Stromal cell of bone marrow (primary cell): ENCODE measurements around the gene SAT2.

ENCODE experiments used
- DNase-seq: peaks from one replicate; pipeline ENCODE4 v3.0.0-alpha.2; 2012; ENCODE audit warnings: low read depth

The SAT2 gene

DNA sequence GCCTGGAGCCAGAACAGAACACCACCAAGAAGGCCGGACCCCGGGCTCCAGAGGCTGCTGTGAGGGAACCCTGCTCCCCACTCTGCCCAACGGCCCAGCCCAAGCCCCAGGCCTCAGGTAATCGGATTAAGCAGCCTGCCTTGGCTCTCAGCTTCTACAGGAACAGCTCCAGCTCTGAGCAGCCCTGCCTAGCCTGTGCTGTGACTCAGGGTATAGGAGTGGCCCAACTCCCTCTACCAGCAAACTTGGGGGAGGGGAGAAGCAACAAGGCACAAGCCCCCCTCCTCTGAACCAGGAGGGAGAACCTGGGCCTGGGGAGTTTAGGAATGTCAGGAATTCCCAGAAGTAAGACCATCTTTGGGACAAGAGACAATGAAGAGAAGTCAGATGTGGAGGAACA lies 36.9 kb downstream of the SAT2 start:
- no peak for DNase-seq

DNA sequence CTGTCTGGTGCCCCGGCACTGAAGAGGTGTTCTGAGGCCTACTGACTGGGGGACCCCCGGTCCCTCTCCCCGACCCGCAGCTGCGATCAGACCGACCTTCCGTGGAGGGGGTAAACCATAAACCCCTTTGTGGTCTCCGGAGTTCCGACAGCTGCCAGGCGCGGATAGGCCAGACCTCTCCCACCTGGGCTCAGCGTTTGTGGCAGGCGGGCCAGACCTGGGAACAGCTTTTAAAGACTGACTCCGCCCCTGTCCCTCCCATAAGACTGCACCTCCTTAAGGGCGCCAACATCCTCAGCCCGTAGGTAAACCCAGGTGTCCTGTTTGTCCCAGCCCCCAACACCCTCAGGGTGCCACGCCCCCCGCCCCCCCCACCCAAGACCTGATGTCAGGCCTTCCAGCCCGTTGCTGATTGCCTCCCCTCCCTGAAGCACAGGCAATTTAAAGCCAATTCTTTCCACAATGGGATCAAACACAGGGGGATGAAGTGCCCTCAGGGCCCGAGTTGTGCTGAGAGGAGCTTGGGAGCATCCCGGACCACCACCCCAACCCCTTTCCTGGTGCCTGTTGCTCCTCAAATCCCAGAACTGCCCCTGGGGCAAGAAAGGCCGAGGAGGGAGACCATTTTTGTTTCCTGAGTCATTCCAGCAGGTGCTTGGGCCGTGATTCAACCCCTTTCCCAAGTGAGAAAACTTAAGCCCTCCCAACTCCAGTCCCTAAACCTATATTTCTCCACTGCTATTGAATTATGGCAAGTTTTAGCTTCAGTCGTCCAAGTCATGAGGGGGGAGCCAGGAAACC lies 37.5 kb downstream of the SAT2 start, which contains the start of gene SOX15:
Gene SOX15, minus strand, starts transcription at position 204 of the 801 bp plus-strand sequence. CDS start 418 bp downstream, outside the sequence.
- no peak for DNase-seq

DNA sequence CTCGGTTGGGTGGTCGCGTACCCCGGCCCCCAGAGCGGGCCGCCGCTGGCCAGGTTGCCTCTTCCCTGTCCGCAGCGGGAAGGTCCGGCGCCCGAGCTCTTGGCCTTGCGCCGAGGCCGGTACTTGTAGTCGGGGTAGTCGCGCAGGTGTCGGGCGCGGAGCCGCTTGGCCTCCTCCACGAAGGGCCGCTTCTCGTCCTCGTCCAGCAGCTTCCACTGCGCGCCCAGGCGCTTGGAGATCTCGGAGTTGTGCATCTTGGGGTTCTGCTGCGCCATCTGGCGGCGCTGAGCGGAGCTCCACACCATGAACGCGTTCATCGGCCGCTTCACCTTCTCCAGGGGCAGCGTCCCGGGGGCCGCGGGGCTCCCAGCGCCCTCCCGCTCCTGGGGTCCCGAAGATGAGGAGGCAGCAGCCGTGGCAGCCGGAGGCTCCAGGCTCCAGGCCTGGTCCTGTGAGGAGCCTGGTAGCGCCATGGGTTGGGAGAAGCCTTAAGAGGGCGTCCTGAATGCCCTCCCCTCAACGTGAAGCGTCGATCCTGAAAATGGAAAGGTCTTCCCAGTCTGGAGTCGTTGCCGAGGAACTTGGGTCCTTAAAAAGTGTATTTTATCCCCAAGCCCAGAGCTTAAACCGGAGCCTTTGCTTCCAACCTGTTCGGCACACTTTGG lies 38.3 kb downstream of the SAT2 start:
- DNase-seq = peak; percentile 65

DNA sequence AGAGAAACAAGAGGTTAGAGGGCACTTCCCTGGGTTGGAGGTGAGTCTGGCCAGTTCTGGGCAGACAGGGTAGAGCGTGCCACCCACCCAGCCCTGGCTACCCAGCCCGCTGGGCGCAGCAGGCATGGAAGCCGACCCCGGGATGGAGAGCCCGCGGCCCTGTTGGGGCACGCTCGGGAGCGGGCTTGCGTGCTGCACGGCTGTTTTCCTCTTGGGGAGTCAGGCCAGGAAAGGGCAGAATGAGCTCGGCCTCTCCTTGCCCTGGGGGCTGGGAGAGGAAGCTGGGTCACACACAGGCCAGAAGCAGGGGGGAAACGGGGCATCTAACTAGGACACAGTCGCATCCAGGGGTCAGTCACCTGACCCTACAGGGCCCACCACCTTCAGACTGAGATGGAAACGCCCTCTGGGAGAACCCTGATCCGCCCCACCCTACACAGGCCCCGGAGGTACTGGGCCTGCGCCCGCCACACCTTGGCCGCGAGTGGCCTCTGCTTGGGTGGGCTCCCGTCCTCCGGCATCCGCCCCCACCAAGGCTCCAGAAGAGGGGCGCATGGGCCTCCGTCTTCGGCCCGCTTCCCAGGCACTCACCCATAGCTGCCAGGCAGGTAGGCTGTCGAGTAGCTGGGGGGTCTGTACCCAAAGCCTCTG lies 38.9 kb downstream of the SAT2 start:
- no peak for DNase-seq

DNA sequence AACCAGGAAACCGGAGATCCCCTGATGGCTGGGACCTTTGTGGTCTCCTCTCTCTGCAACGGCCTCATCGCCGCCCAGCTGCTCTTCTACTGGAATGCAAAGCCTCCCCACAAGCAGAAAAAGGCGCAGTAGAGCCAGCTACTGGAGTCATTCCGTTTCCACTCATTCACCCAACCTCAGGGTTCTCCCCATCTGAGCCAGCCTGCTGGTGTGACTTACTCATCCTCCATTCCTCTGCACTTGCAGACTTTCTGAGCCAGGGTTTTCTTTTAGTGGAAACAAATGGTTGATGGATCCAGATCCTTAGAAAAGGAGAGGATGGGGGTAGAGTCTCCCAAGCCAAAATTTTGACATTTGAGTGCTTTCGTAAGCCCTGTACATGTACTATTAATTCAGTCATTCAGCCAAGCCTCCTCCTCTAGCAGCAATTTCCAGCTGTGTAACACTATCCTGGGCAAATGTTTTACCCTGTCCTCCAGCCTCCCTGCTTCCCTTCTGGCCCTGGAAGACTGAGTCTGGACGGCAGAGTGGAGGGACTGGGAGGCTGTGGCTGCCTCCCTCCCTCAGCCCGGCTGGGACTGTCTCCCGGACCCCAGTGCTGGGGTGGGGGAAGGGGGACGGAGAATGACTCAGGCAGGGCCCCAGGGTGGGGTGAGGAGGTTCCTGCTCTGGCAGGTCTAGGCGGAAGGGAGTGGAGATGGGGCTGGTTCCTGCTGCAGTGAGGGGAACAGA lies 40.0 kb downstream of the SAT2 start:
- peak; percentile 90 for DNase-seq

DNA sequence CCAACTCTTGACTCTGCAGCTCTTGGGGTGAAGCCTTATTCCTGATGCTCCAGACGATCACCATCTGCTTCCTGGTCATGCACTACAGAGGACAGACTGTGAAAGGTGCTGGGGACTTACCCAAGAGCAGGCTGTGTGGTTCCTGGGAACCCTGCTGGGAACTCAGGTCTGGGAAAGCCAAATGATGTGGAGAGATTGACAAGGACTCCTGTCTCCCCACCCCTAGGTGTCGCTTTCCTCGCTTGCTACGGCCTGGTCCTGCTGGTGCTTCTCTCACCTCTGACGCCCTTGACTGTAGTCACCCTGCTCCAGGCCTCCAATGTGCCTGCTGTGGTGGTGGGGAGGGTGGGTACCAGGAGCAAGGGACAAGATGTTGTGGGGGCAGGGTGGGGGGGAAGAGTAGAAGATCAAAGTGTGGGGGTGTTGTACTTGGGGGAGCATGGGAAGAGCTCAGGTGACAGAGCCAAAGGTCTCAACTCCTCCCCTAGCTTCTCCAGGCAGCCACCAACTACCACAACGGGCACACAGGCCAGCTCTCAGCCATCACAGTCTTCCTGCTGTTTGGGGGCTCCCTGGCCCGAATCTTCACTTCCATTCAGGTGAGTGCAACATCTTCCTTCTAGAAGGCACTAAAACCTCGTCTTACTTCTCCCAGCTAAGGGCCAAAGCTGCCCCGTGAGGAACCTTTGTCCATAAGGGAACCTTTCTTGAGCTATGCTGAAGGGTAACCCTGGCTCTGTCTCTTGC lies 40.8 kb downstream of the SAT2 start:
- no peak for DNase-seq

DNA sequence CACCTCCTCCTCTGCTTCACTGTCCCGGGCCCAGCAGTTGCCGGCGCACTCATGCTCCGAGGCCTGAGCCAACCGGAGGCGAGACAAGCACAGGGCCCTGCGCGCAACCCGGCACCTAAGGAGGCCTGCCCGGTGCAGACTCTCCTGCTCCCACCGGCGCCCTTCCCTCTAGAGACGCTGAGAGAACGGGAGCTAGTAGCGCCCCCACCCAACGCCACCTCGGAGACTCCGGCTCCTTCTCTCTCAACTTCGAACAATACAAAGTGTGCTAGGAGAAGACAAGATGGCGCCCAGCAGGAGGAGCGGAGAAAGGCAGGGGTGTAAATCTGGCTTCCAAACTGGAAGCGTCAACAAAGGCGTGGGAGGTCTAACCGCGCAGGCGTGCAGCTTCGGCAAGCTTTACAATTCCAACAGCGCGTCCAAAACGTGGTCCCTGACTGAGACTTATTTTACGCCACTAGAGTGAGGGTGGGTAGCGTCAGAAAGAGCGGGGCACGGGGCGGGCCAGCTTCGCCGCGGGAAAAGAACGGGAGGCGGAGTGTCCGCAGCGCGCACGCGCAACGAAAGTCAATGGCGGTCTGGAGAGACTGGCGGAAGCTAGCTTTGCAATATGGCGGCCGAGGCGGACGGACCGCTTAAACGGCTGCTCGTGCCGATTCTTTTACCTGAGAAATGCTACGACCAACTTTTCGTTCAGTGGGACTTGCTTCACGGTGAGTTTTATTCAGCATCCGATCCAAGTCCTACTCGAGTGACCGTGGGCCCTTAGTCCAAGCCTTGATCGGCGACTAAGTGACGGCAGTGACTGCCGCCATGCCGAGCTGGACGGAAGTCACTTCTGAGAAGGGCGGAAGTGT lies 44.1 kb downstream of the SAT2 start, which contains the start of gene MPDU1:
Gene MPDU1, plus strand, starts transcription at position 600 of the 857 bp plus-strand sequence. Its CDS starts 11 bp downstream, at position 611.
- DNase-seq = peak; percentile 95

DNA sequence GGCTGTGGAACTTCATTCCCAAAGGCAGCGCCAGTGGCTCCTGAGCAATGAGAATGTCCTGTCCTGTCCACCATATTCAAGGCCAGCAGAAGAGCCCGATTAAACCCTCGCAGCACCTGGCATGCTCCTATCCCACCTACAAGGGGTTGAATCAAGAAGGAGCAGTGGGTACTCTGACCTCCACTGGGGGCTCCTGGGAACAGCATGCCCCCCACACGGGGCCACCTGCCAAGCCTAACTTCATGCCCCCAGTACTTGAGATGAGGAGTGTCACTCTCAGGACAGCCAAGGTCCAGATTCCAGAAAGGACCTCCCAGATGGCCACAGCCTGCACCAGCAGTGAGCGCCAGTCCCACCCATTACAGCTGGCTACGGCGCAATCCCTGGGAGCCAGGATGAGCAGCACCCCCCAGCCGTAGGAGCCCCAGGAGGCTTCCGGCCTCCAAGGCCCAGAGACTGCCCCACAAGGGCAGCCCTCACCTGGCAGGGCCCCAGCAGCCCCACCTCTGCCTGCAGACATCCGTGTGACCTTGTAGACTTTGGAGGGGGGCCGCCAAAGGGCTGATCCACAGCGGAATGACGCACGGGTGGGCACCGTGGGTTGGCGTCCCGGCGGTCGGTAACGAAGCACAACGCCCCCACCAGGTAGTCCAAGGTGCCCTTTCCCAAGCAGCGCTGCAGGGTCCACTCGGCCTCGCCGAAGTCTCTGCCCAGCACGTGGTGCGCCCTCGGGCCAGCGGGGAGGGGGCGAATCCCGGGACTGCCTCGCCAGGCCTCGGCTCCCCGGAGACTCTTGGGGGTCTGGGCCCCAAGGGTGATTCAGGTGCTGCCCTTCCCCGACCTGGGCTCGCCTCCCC lies 45.0 kb downstream of the SAT2 start:
- no peak for DNase-seq

DNA sequence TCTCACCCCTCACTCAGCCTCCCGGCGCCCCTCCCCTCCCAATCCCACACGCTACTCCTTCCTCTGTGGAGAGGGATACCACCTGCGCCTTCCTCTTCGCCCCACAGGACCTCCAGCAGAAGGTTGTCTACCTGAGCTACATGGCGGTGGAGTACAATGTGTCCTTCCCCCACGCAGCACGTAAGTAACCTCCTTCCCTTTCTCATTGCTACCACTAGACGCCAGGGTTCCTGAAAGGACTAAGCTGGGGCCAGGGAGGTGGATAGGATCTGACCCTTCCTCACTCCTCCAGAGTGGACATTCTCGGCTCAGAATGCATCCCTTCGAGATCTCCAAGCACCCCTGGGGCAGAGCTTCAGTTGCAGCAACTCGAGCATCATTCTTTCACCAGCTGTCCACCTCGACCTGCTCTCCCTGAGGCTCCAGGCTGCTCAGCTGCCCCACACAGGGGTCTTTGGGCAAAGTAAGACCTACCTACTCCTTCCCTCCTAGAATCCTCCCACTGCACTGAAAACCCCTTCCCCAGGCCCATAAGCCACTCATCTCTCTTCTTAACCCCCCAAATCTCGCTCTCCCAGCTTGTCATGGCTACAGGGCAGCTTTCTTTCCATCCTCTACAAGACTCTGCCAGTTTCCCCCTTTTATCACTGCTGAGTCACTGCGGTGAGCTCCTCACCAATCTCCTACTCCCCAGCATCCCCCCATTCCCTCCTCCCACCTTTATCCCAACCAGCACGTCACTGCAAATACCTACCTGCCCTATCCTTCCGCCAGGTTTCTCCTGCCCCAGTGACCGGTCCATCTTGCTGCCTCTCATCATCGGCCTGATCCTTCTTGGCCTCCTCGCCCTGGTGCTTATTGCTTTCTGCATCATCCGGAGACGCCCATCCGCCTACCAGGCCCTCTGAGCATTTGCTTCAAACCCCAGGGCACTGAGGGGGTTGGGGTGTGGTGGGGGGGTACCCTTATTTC lies 46.7 kb downstream of the SAT2 start:
- no peak for DNase-seq

DNA sequence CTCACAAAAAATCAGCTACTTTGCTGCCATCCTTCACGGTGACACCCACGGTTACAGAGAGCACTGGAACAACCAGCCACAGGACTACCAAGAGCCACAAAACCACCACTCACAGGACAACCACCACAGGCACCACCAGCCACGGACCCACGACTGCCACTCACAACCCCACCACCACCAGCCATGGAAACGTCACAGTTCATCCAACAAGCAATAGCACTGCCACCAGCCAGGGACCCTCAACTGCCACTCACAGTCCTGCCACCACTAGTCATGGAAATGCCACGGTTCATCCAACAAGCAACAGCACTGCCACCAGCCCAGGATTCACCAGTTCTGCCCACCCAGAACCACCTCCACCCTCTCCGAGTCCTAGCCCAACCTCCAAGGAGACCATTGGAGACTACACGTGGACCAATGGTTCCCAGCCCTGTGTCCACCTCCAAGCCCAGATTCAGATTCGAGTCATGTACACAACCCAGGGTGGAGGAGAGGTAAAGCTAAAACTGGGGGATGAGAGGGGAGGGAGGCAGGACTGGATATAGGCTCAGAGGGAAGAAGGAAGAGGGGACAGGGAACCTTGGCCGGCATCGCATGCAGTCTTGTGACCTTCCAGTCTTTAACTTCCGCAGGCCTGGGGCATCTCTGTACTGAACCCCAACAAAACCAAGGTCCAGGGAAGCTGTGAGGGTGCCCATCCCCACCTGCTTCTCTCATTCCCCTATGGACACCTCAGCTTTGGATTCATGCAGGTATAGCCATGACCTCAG lies 47.6 kb downstream of the SAT2 start:
- no peak for DNase-seq

DNA sequence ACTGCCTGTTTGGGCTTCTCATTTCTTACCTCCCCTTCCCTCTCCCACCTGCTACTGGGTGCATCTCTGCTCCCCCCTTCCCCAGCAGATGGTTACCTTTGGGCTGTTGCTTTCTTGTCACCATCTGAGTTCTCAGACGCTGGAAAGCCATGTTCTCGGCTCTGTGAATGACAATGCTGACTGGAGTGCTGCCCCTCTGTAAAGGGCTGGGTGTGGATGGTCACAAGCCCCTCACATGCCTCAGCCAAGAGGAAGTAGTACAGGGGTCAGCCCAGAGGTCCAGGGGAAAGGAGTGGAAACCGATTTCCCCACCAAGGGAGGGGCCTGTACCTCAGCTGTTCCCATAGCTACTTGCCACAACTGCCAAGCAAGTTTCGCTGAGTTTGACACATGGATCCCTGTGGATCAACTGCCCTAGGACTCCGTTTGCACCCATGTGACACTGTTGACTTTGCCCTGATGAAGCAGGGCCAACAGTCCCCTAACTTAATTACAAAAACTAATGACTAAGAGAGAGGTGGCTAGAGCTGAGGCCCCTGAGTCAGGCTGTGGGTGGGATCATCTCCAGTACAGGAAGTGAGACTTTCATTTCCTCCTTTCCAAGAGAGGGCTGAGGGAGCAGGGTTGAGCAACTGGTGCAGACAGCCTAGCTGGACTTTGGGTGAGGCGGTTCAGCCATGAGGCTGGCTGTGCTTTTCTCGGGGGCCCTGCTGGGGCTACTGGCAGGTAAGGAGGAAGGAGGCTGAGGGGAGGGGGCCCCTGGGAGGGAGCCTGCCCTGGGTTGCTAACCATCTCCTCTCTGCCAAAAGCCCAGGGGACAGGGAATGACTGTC lies 48.4 kb downstream of the SAT2 start, which contains the start of gene CD68:
Gene CD68, plus strand, starts transcription at position 638 of the 833 bp plus-strand sequence. Its CDS starts 40 bp downstream, at position 678.
- DNase-seq = peak; percentile 96

DNA sequence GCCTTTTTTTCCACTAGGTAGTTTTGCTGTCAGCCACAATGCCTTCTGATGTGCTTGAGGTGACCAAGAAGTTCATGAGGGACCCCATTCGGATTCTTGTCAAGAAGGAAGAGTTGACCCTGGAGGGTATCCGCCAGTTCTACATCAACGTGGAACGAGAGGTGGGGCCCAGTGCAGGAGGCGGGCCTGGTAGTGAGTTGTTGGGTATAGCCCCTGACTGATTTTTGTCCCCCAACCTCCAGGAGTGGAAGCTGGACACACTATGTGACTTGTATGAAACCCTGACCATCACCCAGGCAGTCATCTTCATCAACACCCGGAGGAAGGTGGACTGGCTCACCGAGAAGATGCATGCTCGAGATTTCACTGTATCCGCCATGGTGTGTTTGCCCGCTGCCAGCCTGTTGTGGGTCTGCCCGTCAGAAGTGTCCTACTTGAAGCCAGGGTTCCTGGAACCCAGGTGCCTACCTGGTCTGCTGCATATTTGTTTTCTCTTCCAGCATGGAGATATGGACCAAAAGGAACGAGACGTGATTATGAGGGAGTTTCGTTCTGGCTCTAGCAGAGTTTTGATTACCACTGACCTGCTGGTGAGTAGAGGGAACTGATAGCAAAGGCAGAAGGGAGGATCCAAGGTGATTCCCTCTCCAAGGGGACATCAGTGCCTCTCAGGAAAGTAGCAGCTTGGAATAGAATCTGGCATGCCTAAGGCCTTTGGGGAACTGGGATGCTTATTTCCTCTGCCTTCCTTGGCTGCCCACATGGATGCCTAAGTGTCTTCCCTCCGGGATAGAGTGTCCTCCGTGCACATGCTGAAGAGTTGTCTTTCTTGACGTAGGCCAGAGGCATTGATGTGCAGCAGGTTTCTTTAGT lies 50.1 kb downstream of the SAT2 start:
- no peak for DNase-seq

DNA sequence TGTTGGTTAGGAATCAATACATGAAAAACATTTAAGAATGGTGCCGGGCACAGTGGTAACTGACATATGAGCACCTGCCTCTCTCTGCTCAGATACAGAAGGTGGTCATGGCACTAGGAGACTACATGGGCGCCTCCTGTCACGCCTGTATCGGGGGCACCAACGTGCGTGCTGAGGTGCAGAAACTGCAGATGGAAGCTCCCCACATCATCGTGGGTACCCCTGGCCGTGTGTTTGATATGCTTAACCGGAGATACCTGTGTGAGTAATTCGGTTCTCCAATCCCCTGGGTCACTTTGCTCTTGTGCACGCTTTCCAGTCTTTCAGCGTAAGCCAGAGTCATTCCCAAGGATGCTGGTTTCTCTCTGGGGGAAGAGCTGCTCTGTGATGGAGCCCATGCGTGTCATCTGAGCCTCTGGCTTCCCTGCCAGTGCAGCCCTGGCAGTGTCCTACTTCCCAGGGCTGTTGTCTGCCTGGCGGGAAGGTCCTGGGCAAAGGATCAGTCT lies 51.1 kb downstream of the SAT2 start:
- DNase-seq = no peak
